Measurements from ENCODE around the gene LRRC8B. TPM values are rescaled to one million over a fixed set of nuclear protein-coding genes. Genes with fewer than 3 reads are reported as not detected.

LRRC8B gene
- total and polyA plus RNA-seq, 2 donors (not counting 1 experiment from before 2014, with no cell fraction given) = 0.83 to 2.8 TPM

DNA sequence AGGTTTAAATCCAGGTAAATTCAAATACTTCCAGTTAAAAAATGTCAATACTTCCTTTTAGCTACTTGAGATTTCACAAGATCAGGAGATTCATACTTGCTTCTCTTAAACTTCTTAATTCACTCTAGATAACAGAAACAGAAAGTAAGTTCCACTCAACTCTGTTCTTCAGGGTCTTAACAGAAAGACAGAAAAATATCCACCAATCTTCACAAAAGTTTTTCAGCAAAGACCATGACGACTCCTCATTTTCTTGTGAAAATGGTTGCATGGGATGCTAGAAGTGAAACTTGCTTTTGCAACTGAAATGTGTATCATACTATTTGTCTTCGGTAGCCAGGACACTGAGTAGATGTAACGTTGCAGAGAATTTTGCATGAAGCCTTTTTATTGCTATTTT lies 96.0 kb downstream of the LRRC8B start:
- Histone ChIP-seq H3K27me3 (ENCODE audit: control insufficient read depth, insufficient read depth, low read length) (no peaks in the 10 kb centered on the region), H3K79me2 (ENCODE audit: control insufficient read depth, insufficient read depth, low read length) (no peaks in the 10 kb centered on the region), H2AFZ (ENCODE audit: low read length) (no peak overlapping the region), H3K36me3 (ENCODE audit: control insufficient read depth, insufficient read depth, low read length) (no peaks in the 10 kb centered on the region), H3K27ac (ENCODE audit: insufficient read depth, low read length) (no peak overlapping the region), H3K9ac (ENCODE audit: insufficient read depth, low read length) (no peak overlapping the region), H3K4me1 (ENCODE audit: control insufficient read depth, extremely low read depth, insufficient read depth, low read length) (no peaks in the 10 kb centered on the region), H4K20me1 (ENCODE audit: control insufficient read depth, extremely low read depth, insufficient read depth, low read length) (no peaks in the 10 kb centered on the region), H3K9me3 (ENCODE audit: control insufficient read depth, insufficient read depth, low read depth, low read length) (no peaks in the 10 kb centered on the region), H3K4me3 (replicated peaks in 1 of 4; ENCODE audit: control extremely low read depth in 1 of 4, insufficient read depth in 1 of 4, low read depth in 3 of 4, low read length in 4 of 4) (no peak overlapping the region), H3K4me2 (ENCODE audit: extremely low read depth, insufficient read depth, low read length) (no peak overlapping the region)
- no peak for DNase-seq (ENCODE audit: low read depth in 2 of 2)
- TF ChIP-seq, protein P1, sequence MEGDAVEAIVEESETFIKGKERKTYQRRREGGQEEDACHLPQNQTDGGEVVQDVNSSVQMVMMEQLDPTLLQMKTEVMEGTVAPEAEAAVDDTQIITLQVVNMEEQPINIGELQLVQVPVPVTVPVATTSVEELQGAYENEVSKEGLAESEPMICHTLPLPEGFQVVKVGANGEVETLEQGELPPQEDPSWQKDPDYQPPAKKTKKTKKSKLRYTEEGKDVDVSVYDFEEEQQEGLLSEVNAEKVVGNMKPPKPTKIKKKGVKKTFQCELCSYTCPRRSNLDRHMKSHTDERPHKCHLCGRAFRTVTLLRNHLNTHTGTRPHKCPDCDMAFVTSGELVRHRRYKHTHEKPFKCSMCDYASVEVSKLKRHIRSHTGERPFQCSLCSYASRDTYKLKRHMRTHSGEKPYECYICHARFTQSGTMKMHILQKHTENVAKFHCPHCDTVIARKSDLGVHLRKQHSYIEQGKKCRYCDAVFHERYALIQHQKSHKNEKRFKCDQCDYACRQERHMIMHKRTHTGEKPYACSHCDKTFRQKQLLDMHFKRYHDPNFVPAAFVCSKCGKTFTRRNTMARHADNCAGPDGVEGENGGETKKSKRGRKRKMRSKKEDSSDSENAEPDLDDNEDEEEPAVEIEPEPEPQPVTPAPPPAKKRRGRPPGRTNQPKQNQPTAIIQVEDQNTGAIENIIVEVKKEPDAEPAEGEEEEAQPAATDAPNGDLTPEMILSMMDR (conservative IDR thresholded peaks at IDR 0.05 in 1 of 2, IDR thresholded peaks at IDR 0.05 in 1 of 2; ENCODE audit: low read depth in 1 of 2, low read length in 2 of 2) = no peak
- TF ChIP-seq EZH2 (IDR thresholded peaks at IDR 0.05; ENCODE audit: low read length, missing control alignments) = no peak

DNA sequence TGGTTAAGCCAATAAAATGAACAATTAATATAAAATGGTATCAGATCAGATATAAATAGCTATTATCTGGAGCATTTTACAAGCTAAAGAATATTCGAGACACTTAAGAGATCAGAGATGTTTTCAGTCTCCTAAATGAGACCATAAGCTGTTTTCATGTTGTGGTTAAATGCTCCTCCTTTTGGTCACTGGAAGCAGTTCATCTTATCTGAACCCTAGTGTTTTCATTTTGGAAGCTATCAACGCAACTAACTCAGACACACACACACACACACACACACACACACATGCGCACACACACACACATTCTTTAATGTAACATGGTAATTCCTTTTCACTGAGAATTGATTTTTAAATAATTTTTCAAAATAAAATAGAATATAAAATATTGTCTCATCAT lies 98.3 kb downstream of the LRRC8B start:
- peak; percentile 39 to 58 for DNase-seq (ENCODE audit: low read depth in 2 of 2)
- H3K4me1 ChIP-seq (ENCODE audit: control insufficient read depth, extremely low read depth, insufficient read depth, low read length) = no peaks in the 10 kb centered on the region
- TF ChIP-seq, protein P1 (conservative IDR thresholded peaks at IDR 0.05 in 1 of 2, IDR thresholded peaks at IDR 0.05 in 1 of 2; ENCODE audit: low read depth in 1 of 2, low read length in 2 of 2) = peak in 1 of 2 donors; percentile 41
- TF ChIP-seq EZH2 (IDR thresholded peaks at IDR 0.05; ENCODE audit: low read length, missing control alignments) = no peak
- no peak overlapping the region for H3K4me2 ChIP-seq (ENCODE audit: extremely low read depth, insufficient read depth, low read length)
- no peaks in the 10 kb centered on the region for H4K20me1 ChIP-seq (ENCODE audit: control insufficient read depth, extremely low read depth, insufficient read depth, low read length)
- no peak overlapping the region for H2AFZ ChIP-seq (ENCODE audit: low read length)
- H3K79me2 ChIP-seq (ENCODE audit: control insufficient read depth, insufficient read depth, low read length) = no peaks in the 10 kb centered on the region
- no peak overlapping the region for H3K27ac ChIP-seq (ENCODE audit: insufficient read depth, low read length)
- no peaks in the 10 kb centered on the region for H3K9me3 ChIP-seq (ENCODE audit: control insufficient read depth, insufficient read depth, low read depth, low read length)
- H3K4me3 ChIP-seq (replicated peaks in 1 of 4; ENCODE audit: control extremely low read depth in 1 of 4, insufficient read depth in 1 of 4, low read depth in 3 of 4, low read length in 4 of 4) = no peak overlapping the region
- H3K27me3 ChIP-seq (ENCODE audit: control insufficient read depth, insufficient read depth, low read length) = no peaks in the 10 kb centered on the region
- no peak overlapping the region for H3K9ac ChIP-seq (ENCODE audit: insufficient read depth, low read length)
- H3K36me3 ChIP-seq (ENCODE audit: control insufficient read depth, insufficient read depth, low read length) = no peaks in the 10 kb centered on the region

DNA sequence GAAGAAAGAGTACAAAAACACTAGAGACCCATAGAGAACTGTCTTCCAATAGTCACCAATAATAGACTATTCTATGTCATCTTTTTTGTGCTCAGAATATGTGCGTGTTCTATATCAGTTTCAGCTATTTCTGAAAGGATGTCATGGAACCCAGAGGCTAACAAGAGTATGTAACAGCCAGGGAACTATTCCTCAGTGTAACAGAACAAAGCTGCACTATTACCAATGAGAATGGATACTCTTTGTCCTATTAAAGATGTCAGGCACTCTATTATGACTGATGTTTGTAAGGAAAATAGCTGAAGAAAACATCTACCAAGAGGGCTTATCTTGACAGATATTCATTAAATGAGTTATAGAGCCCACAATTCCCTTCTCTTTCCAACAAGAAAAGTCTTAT lies 99.7 kb downstream of the LRRC8B start:
- no peaks in the 10 kb centered on the region for H3K9me3 ChIP-seq (ENCODE audit: control insufficient read depth, insufficient read depth, low read depth, low read length)
- no peaks in the 10 kb centered on the region for H4K20me1 ChIP-seq (ENCODE audit: control insufficient read depth, extremely low read depth, insufficient read depth, low read length)
- H3K4me3 ChIP-seq (replicated peaks in 1 of 4; ENCODE audit: control extremely low read depth in 1 of 4, insufficient read depth in 1 of 4, low read depth in 3 of 4, low read length in 4 of 4) = no peak overlapping the region
- H3K79me2 ChIP-seq (ENCODE audit: control insufficient read depth, insufficient read depth, low read length) = no peaks in the 10 kb centered on the region
- no peaks in the 10 kb centered on the region for H3K36me3 ChIP-seq (ENCODE audit: control insufficient read depth, insufficient read depth, low read length)
- H3K4me2 ChIP-seq (ENCODE audit: extremely low read depth, insufficient read depth, low read length) = no peak overlapping the region
- H3K27ac ChIP-seq (ENCODE audit: insufficient read depth, low read length) = no peak overlapping the region
- no peaks in the 10 kb centered on the region for H3K27me3 ChIP-seq (ENCODE audit: control insufficient read depth, insufficient read depth, low read length)
- TF ChIP-seq, protein P1 (conservative IDR thresholded peaks at IDR 0.05 in 1 of 2, IDR thresholded peaks at IDR 0.05 in 1 of 2; ENCODE audit: low read depth in 1 of 2, low read length in 2 of 2) = no peak
- TF ChIP-seq EZH2 (IDR thresholded peaks at IDR 0.05; ENCODE audit: low read length, missing control alignments) = no peak
- no peak overlapping the region for H3K9ac ChIP-seq (ENCODE audit: insufficient read depth, low read length)
- no peak for DNase-seq (ENCODE audit: low read depth in 2 of 2)
- no peak overlapping the region for H2AFZ ChIP-seq (ENCODE audit: low read length)
- H3K4me1 ChIP-seq (ENCODE audit: control insufficient read depth, extremely low read depth, insufficient read depth, low read length) = no peaks in the 10 kb centered on the region

Measured in fibroblast of lung (primary cell).